Right renal pelvis (tissue), 4 donors: ENCODE data around the gene TBC1D22B. TPM values are rescaled to one million over a fixed set of nuclear protein-coding genes. Genes with fewer than 3 reads are reported as not detected.

Source experiments
- DNase-seq, 4 donors: peaks; one replicate each; pipeline ENCODE4 v3.0.0-alpha.2; 2013; ENCODE audit warnings: low read depth in 4 of 4, low spot score in 3 of 4, missing footprints in 1 of 4
- polyA plus RNA-seq, 4 donors: library from polyadenylated mRNA; unstranded; fragments of 120-200 nt; gene quantifications; one replicate each; pipeline ENCODE4 v1.2.1, GENCODE V29; 2013; ENCODE audit not compliant: insufficient read length in 4 of 4

Gene TBC1D22B
- polyA plus RNA-seq, 4 donors = 13.9 to 15.2 (median 14.3) TPM

GRCh38 chr6:37376078-37376743, 118.6 kb downstream of the TBC1D22B start:
- no peak for DNase-seq

- peak in 3 of 4 donors; percentile 22 to 35 (median 23) for DNase-seq
Measured at GRCh38 chr6:37381579-37381978, 124.0 kb downstream of the TBC1D22B start.

Other genes with a start within 250 kb of the TBC1D22B start
- 10 to 100 TPM; 22.5 to 25.9 (median 25.6) TPM for gene PIM1, start 87.6 kb upstream of the TBC1D22B start, polyA plus RNA-seq
- 1 to 10 TPM; 1.1 to 2.2 (median 1.6) TPM for gene TMEM217, start 372 bp downstream of the TBC1D22B start, polyA plus RNA-seq
- 10 to 100 TPM; 25.9 to 28.8 (median 27.8) TPM for gene RNF8, start 96.2 kb downstream of the TBC1D22B start, polyA plus RNA-seq
- gene CMTR1, start 175.4 kb downstream of the TBC1D22B start, polyA plus RNA-seq = 10 to 100 TPM; 43.5 to 49.3 (median 46.5) TPM
- gene CCDC167, start 242.1 kb downstream of the TBC1D22B start, polyA plus RNA-seq = 10 to 100 TPM; 23.5 to 31.6 (median 26.0) TPM